ENCODE measurements around the gene BAZ2B. TPM values are rescaled to one million over a fixed set of nuclear protein-coding genes. Genes with fewer than 3 reads are reported as not detected.

Gene BAZ2B
- total RNA-seq, 1 experiment from 2014 or later, result 19.9 TPM

DNA sequence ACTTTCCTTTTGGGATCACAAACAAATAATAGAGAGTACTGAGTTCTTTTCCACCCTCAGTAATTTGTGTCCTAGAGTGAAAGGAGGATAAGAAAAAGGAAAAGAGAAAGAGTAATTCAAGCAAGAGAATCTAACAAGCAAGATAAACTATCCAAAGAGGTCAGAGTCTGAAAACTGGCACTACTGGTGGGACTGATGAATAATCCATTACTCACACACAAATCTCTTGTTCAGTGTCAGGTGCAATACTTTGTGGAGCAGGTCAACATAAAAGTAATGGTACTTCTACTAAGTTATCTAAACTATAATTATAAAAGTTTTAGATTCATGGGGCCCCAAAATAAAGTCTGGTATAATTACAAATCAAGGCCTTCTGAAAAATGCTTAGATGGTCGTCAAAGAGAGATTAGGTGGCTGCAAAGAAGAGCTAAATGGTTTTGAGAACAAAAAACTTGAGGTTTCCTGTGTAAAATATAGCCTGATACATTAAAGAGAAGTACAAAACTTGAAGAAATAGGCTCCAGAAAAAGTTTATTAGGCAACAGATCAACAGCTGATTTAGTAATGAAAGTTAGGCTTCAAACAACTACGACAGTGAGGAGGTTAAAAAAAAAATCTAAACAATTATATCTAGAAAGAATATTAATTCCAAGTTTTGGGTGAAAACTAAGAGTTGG, 109.4 kb downstream of the BAZ2B start (continued):
- TF ChIP-seq ZFX (IDR thresholded peaks at IDR 0.05) (no peak), EZH2phosphoT487 (IDR thresholded peaks at IDR 0.05; ENCODE audit: borderline replicate concordance) (no peak), TCF7L2 (IDR thresholded peaks at IDR 0.05; ENCODE audit: borderline replicate concordance, extremely low read depth, insufficient read depth, insufficient read length) (no peak), RAD21 (IDR thresholded peaks at IDR 0.05; ENCODE audit: low read depth) (no peak), ELF1 (IDR thresholded peaks at IDR 0.05; ENCODE audit: borderline replicate concordance, low read depth) (no peak), POLR2AphosphoS5 (IDR thresholded peaks at IDR 0.05; ENCODE audit: low read depth, low read length) (no peak)
- TF ChIP-seq, protein P1, sequence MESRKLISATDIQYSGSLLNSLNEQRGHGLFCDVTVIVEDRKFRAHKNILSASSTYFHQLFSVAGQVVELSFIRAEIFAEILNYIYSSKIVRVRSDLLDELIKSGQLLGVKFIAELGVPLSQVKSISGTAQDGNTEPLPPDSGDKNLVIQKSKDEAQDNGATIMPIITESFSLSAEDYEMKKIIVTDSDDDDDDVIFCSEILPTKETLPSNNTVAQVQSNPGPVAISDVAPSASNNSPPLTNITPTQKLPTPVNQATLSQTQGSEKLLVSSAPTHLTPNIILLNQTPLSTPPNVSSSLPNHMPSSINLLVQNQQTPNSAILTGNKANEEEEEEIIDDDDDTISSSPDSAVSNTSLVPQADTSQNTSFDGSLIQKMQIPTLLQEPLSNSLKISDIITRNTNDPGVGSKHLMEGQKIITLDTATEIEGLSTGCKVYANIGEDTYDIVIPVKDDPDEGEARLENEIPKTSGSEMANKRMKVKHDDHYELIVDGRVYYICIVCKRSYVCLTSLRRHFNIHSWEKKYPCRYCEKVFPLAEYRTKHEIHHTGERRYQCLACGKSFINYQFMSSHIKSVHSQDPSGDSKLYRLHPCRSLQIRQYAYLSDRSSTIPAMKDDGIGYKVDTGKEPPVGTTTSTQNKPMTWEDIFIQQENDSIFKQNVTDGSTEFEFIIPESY (IDR thresholded peaks at IDR 0.05; ENCODE audit: extremely low read depth, insufficient replicate concordance, low read length), result no peak
- TF ChIP-seq, protein P2, sequence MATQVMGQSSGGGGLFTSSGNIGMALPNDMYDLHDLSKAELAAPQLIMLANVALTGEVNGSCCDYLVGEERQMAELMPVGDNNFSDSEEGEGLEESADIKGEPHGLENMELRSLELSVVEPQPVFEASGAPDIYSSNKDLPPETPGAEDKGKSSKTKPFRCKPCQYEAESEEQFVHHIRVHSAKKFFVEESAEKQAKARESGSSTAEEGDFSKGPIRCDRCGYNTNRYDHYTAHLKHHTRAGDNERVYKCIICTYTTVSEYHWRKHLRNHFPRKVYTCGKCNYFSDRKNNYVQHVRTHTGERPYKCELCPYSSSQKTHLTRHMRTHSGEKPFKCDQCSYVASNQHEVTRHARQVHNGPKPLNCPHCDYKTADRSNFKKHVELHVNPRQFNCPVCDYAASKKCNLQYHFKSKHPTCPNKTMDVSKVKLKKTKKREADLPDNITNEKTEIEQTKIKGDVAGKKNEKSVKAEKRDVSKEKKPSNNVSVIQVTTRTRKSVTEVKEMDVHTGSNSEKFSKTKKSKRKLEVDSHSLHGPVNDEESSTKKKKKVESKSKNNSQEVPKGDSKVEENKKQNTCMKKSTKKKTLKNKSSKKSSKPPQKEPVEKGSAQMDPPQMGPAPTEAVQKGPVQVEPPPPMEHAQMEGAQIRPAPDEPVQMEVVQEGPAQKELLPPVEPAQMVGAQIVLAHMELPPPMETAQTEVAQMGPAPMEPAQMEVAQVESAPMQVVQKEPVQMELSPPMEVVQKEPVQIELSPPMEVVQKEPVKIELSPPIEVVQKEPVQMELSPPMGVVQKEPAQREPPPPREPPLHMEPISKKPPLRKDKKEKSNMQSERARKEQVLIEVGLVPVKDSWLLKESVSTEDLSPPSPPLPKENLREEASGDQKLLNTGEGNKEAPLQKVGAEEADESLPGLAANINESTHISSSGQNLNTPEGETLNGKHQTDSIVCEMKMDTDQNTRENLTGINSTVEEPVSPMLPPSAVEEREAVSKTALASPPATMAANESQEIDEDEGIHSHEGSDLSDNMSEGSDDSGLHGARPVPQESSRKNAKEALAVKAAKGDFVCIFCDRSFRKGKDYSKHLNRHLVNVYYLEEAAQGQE (IDR thresholded peaks at IDR 0.05; ENCODE audit: low read depth), result no peak
